GM19023 (cell line): Measurements from ENCODE around the gene CALCB.
A peak's percentile ranks its signal among the peaks of the same experiment; 100 is the strongest.

Source experiments
- ATAC-seq: cut with Tn5 transposase; IDR thresholded peaks from one replicate; pipeline ENCODE4 v1.9.1; 2021; ENCODE audit warnings: mild to moderate bottlenecking, moderate library complexity; ENCODE audit not compliant: unreplicated experiment

CALCB gene

DNA sequence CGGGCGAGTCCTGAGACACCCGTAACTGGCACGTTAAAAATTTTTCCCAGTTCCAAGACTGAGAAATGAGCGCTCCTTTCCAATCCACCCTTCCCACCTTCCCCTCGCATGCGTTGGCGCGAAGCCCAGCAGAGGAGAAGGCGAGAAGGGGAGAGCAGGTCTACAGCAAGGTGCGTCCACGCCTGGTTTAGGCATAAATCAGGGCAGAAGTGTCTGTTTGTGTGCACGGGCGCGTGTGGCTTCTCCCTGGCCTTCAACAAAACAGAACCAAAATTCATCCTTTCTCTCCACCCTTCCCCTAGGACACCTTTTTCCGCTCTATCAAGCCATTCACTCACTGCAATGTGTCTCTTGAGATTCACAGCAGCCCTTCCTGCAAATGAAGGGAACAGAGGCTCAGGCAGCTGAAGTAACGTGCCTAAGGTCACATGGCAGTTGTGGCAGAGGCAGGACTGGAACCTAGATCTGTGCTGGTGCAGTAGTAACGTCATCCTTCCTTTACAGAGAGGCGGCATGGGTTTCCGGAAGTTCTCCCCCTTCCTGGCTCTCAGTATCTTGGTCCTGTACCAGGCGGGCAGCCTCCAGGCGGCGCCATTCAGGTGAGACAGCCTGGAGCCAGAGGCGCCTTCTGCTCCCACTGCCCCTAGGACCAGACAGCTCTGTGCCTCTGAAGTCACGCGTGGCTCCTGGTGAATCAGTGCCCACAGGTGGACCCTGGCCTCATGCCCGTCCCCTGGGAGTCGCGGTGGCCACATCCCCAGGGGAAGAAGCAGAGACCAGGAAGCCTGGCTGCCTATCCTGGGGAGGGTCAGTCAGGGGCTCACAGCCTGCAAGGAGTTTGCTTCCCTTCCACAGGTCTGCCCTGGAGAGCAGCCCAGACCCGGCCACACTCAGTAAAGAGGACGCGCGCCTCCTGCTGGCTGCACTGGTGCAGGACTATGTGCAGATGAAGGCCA lies 1.1 kb downstream of the CALCB start:
- peak; percentile 95 for ATAC-seq

- no peak for ATAC-seq
Measured at GRCh38 chr11:15075162-15075526, 1.8 kb downstream of the CALCB start.

- no peak for ATAC-seq
Measured at GRCh38 chr11:15091175-15091574, 17.8 kb downstream of the CALCB start.

GRCh38 chr11:15091625-15092024 lies 18.2 kb downstream of the CALCB start:
- ATAC-seq = no peak

DNA sequence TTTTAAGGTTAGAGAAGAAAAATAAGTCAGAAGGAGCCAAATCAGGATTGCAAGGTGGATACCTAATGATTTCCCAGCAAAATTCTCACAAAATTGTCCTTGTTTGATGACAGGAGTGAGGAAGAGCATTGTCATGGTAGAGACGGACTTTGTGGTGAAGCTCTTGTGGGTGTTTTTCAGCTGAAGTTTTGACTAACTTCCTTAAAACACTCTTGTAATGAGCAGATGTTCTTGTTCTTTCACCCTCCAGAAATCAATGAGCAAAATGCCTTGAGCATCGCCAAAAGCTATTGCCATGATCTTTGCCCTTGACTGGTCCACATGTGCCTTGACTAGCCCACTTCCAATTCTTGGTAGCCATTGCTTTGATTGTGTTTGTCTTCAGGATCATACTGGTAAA lies 20.0 kb downstream of the CALCB start:
- peak; percentile 78 for ATAC-seq

- no peak for ATAC-seq
Measured at GRCh38 chr11:15095736-15096228, 22.4 kb downstream of the CALCB start.

DNA sequence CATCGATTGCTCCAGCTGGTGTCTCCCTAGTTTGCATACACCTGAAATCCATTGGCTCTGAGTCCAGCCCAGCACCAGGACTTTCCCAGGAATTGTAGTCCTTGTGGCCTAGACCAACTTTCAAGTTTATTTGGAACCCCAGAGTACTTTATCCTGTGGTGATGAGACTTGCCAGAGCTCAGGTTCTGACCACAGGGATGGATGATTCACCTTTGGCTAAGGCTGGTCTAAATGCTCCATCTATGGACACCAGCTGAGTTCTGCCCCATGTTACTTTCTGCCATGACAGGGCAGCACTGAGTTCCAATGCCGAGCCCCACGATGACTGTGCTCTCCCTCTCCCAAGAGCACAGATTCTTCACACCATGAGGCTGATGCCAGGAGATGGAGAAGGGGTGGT lies 24.0 kb downstream of the CALCB start:
- no peak for ATAC-seq

DNA sequence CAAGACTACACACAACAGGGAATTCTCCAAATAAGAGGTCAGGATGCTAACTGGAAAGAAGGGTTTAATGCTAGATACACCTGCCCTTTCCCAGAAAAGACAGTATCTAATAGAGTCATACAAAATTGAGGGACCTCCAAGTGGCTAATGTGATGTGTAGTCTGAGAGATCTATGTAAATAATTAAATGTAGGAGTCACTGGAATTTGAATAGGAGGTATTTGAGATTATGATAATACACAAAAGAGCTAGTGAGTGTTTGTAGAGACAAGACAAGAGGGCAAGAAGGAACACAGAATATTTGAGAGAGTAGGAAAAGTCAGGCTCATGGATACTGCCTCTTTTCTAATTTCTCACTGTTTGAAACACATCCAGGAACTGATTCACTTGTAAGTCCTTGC lies 25.9 kb downstream of the CALCB start:
- no peak for ATAC-seq

GRCh38 chr11:15101072-15101709 lies 27.8 kb downstream of the CALCB start:
- ATAC-seq = peak; percentile 77

DNA sequence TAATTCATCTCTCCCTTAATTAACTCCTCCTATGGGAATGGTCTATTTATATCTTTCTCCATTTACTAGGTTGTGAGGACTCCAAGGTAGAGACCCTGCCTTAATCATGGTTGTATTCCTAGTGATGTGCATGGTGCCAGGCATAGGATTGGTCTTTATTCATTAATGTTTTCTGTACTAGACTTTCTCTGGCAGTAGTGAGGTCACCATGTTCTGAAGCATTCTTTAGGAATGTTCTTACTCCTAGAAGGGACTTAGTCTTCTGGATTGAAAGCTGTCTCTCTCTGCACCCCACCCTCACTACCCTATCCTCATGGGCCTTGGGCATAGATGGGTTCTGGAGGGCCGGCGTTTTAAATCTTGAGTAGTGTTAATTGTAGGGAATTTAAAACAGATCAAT lies 30.8 kb downstream of the CALCB start:
- no peak for ATAC-seq

DNA sequence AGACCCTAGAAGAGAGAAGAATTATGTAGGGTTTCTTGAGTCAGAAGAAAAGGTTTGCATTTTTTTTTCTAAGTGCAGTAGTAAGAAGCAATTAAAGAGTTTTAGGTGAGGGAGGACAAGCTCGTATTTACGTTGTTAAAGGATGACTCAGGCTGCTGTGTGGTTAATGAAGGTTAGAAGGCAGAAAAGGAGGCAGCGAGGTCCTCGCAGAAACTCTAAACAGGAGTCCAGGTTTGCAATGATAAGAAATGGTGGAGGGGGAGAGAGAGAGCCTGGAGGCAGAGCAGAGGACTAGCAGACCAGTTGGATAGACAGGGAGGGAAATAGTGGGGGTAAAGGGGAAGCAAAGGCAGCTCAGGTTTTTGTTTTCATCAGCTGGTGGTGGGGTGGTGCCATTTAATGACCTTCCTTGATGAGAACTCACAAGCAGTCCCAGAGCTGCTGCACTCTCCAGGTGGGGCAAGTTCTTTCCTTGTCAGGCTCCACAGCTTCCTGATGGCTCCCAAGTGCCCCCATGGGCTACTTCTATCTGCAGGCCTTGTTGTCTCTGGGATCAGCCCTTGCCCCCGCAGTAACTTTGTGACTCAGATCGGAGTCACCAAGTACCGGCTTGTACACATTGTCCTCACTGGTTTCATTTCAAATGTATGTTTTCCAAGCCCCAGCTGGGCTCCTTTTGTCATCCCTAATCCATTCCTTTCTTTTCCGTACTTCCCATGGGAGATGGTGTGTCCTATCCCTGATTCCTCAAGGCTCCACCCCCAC lies 33.0 kb downstream of the CALCB start:
- ATAC-seq = no peak

DNA sequence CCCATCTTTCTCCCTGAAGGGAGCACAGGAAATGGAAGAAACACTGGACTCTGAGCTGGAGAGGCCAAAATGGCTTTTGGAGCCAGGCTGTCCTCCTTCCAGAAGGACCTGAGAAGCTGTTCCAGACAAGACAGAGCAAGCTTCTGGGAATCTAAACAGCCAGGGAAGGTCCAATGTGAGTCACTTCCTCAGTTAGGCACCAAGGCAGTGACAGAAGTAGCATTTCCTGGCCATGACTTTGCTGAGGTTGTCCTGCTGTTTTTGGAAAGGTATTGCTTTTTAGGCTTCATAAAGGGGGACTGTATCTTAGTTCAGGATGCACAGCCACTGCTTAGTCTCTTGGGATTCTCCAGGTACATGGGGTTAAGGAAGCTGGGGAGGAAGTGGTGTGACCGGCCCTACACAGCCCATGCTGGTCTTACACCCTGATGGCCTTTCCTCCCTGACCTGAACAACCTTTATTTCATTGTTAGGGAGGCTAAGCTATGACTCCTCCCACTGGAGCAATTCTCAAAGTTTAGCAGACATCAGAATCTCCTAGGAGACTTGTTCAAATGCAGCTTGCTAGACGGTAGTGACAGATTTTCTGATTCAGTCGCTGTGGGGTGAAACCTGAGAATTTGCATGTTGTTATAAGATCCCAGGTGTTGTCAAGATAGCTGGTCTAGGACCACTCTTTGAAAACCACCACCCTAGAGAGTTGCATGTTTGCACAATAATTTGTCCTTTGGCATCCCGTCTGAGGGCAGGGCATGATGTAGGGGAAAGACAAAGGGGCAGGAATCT lies 34.5 kb downstream of the CALCB start:
- ATAC-seq = peak; percentile 65

DNA sequence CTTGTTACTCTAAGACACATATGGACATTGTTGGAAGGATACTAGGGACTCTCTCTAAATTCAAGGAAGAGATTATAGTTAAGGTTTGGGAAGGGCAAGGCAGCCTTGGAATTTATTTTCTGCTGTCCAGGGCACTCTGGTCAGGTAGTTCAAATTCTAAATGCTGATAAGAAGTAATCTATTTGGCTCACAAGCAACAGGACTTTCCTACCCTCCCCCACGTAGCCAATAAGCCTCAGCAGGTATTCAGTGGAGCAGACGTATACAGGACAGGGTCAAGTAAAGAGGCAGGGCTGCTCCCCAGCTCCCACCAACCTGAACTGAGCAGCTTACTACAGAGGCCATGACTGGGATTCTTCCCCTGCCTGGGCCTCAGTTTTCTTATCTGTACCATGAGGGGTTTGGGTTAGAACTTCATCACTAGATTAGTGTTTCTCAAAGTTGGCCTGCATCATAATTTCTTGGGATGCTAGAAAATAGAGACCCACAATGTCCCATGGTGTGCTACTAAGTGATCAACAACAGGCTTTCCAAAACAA lies 35.3 kb downstream of the CALCB start:
- no peak for ATAC-seq

DNA sequence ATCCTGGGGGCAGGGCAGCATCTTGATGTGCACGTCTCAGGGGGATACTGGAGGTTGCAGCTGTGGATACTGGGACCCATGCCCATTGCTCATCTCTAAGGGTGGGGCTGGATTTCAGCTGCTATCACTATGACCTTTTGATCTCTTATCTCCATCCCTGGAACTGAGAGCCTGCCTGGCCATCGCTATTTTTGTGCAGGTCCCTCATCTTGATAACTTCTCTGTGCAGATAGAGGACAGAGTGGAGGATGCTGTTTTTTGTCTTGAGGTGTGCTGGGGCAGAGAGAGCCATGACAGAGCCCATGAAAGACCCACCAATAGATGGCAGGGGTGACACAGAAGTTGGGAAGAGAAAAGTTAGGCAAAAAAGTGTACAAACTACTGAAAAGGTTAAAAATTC lies 36.2 kb downstream of the CALCB start:
- no peak for ATAC-seq

DNA sequence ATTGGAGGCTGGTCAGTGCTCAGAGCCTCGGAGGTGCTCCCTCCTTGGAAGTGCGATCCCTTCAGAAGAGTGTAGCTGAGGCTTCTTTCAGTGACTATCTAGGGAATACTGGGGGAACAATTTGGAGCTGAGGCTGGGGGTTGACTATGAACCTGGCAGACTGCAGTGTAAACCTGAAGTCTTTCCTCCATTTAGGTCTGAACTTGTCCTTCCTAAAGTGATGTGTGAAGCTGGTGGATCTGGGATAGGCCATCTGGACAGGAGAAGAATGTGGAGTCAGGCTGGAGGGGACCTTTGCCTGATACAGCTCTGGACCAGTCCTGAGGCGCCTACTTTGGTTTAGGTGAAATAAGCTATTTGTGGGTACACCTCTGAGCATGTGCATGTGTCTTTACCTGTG lies 37.8 kb downstream of the CALCB start:
- ATAC-seq = no peak

DNA sequence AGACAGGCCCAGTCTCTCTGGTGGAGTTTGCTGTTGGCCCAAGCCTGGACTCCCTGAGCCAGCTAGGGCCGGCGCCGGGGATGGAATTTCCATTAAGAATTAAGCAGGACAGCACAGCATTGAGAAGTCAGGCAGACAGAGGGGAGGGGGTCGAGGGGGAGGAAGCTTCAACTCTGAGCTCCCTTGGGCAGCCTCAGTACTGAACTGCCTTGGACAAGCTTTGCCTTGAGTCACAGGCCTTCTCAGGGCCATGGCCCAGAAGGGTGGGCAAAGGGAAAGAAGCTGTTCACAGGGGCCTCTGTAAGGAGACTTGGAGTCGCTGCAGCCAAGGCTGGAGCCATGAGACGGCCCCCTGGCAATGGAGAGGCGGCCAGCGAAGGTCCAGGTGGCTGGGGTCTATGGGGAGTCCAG lies 38.7 kb downstream of the CALCB start:
- no peak for ATAC-seq

- ATAC-seq = peak; percentile 86
Measured at GRCh38 chr11:15113381-15113780, 40.0 kb downstream of the CALCB start.

DNA sequence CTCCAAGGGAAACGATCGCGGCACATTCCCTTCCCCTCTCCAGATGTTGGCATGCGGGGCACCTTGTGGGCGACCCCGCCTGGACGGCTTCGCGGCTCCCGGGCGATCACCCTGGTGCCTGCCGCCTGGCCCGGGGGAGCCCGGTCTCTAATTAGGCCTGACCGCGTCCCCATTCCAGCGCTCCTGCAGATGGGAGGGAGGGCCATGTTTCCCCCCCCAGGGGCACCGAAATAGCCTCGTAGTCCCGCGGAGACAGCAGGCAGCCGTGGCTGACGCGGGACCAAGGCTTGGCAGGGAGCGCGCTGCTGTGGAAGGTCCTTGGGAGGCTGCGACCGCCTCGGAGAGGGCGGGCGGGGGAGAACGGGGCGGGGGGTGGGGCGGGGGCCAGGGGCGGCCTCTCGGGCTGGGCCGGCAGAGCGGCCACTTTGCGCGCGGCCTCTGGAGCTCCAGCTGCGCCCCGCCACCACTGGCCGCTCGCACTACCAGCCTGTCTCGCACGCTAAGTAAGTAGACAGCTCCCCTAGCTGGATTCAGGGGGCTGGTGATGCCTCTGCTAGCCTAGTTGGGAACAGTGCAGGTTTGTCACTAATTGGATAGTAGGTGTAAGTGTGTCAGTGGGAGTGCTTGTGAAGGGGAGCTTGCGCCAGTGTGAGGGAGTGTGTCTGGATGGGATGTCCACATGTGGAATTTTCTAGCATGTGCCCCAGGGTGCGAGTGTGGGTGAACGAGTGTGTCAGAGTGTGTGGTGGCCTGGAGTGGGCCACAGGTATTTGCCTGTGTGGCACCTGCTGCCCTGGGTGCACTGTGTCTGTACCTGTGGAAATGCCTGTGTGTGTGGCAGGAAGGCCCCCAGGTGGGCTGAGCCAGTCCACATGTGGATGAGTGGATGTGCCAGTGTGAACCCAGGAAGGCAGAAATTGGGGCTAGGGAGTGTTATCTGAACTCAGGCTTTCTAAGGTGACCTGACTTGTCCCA lies 41.4 kb downstream of the CALCB start, which contains the start of gene INSC:
Gene INSC (plus strand): TSS at position 423 of the 975 bp plus-strand sequence. CDS start 34,252 bp downstream, outside the sequence.
- no peak for ATAC-seq

DNA sequence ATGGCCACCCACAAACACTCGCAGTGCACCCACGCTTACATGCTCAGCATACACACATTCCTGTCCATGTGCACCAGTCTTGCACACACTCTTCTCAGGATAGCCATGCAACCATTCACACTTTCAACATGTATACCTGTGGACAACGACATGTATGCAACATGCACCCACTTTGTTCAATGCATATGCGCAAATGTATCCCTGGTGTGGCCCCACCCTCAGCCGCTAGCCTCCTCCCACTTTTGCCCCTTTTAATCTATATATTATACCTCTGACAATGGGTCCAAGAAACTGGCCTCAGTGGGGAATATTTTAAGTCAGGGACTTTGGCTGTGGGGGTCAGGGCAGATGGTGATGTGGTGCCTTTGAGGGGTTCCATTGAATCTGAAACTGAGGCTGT lies 42.3 kb downstream of the CALCB start:
- ATAC-seq = no peak
